Measurements from ENCODE around the gene TRAPPC2B.

GRCh38 chr19:57374179-57374578 lies 10.8 kb downstream of the TRAPPC2B start:
- TF ChIP-seq GPBP1L1 (CRISPR knock-in tag; IDR thresholded peaks at IDR 0.05) (no peak), POLR2A (IDR thresholded peaks at IDR 0.05; ENCODE audit: insufficient read depth in 1 of 2, low read depth in 2 of 2, low read length in 2 of 2) (no peak)
